ENCODE data around the gene RAET1G. TPM values are rescaled to one million over a fixed set of nuclear protein-coding genes. Genes with fewer than 3 reads are reported as not detected.

The RAET1G gene
- total RNA-seq, 3 donors from 2014 or later (not counting 1 experiment from before 2014, with no cell fraction given) = 0.43 TPM; not detected in 2

GRCh38 chr6:149925253-149925973 lies 2.5 kb upstream of the RAET1G start:
- Histone ChIP-seq H3K9me3 (ENCODE audit: control insufficient read depth, insufficient read depth, low read length) (no peaks in the 10 kb centered on the region), H3K4me3 (ENCODE audit: low read length) (no peak overlapping the region), H3K4me1 (ENCODE audit: control insufficient read depth, insufficient read depth, low read length) (peaks cover 28% of the 10 kb centered on the region), H3K27ac (ENCODE audit: low read length) (no peak overlapping the region), H3K36me3 (ENCODE audit: control insufficient read depth, insufficient read depth, low read length) (no peaks in the 10 kb centered on the region), H3K27me3 (ENCODE audit: control insufficient read depth, insufficient read depth, low read length) (peaks cover 55% of the 10 kb centered on the region)
- DNase-seq (peak; percentile 13 to 31), ATAC-seq (no peak)
- Mint-ChIP-seq H3K36me3 (no peaks in the 10 kb centered on the region), H3K27ac (no peak overlapping the region), H3K27me3 (ENCODE audit: low read depth in 2 of 2) (peaks cover 78 to 81% of the 10 kb centered on the region in 2 donors), H3K4me1 (peaks cover 16 to 33% of the 10 kb centered on the region in 2 donors), H3K4me3 (no peak overlapping the region), H3K9me3 (no peaks in the 10 kb centered on the region)
- no peak for TF ChIP-seq CTCF (IDR thresholded peaks at IDR 0.05)
- intact Hi-C loops (cut with micrococcal nuclease) = loop anchor here (5.0 kb wide), 1 partner anchor 93 kb away; no protein-coding TSS in a partner anchor
- 13% methylated on average over 34 of the region's 34 CpGs for WGBS (ENCODE audit: insufficient coverage)

GRCh38 chr6:149924933-149925252 lies 2.0 kb upstream of the RAET1G start:
- Mint-ChIP-seq H3K27ac (no peak overlapping the region), H3K4me1 (peaks cover 16 to 33% of the 10 kb centered on the region in 2 donors), H3K36me3 (no peaks in the 10 kb centered on the region), H3K27me3 (ENCODE audit: low read depth in 2 of 2) (peaks cover 80 to 81% of the 10 kb centered on the region in 2 donors), H3K9me3 (no peaks in the 10 kb centered on the region), H3K4me3 (no peak overlapping the region)
- no peaks in the 10 kb centered on the region for H3K36me3 ChIP-seq (ENCODE audit: control insufficient read depth, insufficient read depth, low read length)
- no peaks in the 10 kb centered on the region for H3K9me3 ChIP-seq (ENCODE audit: control insufficient read depth, insufficient read depth, low read length)
- H3K4me1 ChIP-seq (ENCODE audit: control insufficient read depth, insufficient read depth, low read length) = peaks cover 28% of the 10 kb centered on the region
- no peak overlapping the region for H3K4me3 ChIP-seq (ENCODE audit: low read length)
- intact Hi-C loops (cut with micrococcal nuclease) = loop anchor here (5.0 kb wide), 1 partner anchor 93 kb away; no protein-coding TSS in a partner anchor
- H3K27me3 ChIP-seq (ENCODE audit: control insufficient read depth, insufficient read depth, low read length) = peaks cover 55% of the 10 kb centered on the region
- DNase-seq (peak in 1 of 2 donors; percentile 9), ATAC-seq (no peak)
- 90% methylated on average over 4 of the region's 4 CpGs for WGBS (ENCODE audit: insufficient coverage)
- H3K27ac ChIP-seq (ENCODE audit: low read length) = no peak overlapping the region
- no peak for TF ChIP-seq CTCF (IDR thresholded peaks at IDR 0.05)

GRCh38 chr6:149924206-149924932 lies 1.4 kb upstream of the RAET1G start:
- H3K9me3 ChIP-seq (ENCODE audit: control insufficient read depth, insufficient read depth, low read length) = no peaks in the 10 kb centered on the region
- Mint-ChIP-seq H3K4me3 (peak overlapping the region; percentile 82), H3K36me3 (no peaks in the 10 kb centered on the region), H3K4me1 (peaks cover 16 to 33% of the 10 kb centered on the region in 2 donors), H3K9me3 (no peaks in the 10 kb centered on the region), H3K27ac (no peak overlapping the region), H3K27me3 (ENCODE audit: low read depth in 2 of 2) (peaks cover 79 to 81% of the 10 kb centered on the region in 2 donors)
- no peak for ATAC-seq
- no peak overlapping the region for H3K27ac ChIP-seq (ENCODE audit: low read length)
- intact Hi-C loops (cut with micrococcal nuclease) = no loop called here
- DNase-seq = peak in 1 of 2 donors; percentile 9
- no peak overlapping the region for H3K4me3 ChIP-seq (ENCODE audit: low read length)
- TF ChIP-seq CTCF (IDR thresholded peaks at IDR 0.05) = no peak
- H3K36me3 ChIP-seq (ENCODE audit: control insufficient read depth, insufficient read depth, low read length) = no peaks in the 10 kb centered on the region
- peaks cover 51% of the 10 kb centered on the region for H3K27me3 ChIP-seq (ENCODE audit: control insufficient read depth, insufficient read depth, low read length)
- 90% methylated on average over 9 of the region's 9 CpGs for WGBS (ENCODE audit: insufficient coverage)
- H3K4me1 ChIP-seq (ENCODE audit: control insufficient read depth, insufficient read depth, low read length) = peaks cover 28% of the 10 kb centered on the region

Measured in natural killer cell (primary cell).